WTC11 (cell line): ENCODE results near the gene CRYGN.

Source experiments
- TEAD4 ChIP-seq: sonication (generic); formaldehyde crosslinking; IDR thresholded peaks from 2 replicates; pipeline ENCODE4 v1.8.0; 2022; ENCODE audit warnings: mild to moderate bottlenecking, missing genetic modification reagents
- TF ChIP-seq, protein P1 (sequence below): sonication (generic); formaldehyde crosslinking; IDR thresholded peaks from 2 replicates; pipeline ENCODE4 v1.8.1; 2022; ENCODE audit warnings: low read depth, mild to moderate bottlenecking, moderate library complexity, missing genetic modification reagents, borderline replicate concordance
- TF ChIP-seq, protein P2 (sequence below): sonication (generic); formaldehyde crosslinking; IDR thresholded peaks from 2 replicates; pipeline ENCODE4 v1.8.1; 2023; ENCODE audit warnings: mild to moderate bottlenecking, missing genetic modification reagents, moderate library complexity
- TF ChIP-seq, protein P3 (sequence below): sonication (generic); formaldehyde crosslinking; conservative IDR thresholded peaks from 2 replicates; pipeline ENCODE4 v1.8.1; 2022; ENCODE audit warnings: mild to moderate bottlenecking, missing genetic modification reagents

DNA sequence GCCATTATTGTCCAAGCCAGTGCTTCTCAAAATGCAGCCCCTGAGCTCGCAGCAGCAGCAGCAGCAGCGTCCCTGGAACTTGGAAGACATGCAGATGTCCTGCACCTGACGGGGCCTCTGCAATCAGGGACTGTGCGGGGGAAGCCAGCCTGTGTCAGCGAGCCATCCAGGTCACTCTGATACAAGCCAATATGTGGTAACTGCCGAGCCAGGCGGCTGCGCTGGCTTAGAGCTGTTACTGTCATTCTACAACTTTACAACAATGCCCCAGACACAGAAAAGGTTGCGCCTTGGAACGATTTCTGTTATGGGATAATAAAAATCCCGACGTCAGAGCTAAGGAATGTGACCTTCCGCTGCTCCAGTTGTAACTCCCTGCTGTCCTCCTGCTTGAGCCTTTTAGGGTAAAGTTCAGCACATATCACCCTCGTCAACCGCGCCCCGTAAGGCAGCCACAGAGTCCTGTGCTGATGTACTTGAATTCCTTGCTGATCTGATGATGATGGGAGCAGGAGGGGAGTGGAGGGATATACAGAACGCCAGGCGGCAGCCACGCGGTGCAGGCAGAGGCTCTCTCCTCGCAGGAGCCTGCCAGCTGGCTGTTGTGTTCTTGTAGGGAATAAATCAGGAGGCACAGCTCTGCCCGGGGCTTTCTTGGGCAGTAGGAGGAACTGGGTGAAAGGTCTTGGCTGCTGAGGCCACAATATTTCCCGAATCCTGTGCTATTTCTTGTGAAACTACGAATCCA lies 20.0 kb upstream of the CRYGN start:
- TF ChIP-seq, protein P1, sequence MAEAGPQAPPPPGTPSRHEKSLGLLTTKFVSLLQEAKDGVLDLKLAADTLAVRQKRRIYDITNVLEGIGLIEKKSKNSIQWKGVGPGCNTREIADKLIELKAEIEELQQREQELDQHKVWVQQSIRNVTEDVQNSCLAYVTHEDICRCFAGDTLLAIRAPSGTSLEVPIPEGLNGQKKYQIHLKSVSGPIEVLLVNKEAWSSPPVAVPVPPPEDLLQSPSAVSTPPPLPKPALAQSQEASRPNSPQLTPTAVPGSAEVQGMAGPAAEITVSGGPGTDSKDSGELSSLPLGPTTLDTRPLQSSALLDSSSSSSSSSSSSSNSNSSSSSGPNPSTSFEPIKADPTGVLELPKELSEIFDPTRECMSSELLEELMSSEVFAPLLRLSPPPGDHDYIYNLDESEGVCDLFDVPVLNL (CRISPR knock-in tag) = no peak
- TF ChIP-seq, protein P2, sequence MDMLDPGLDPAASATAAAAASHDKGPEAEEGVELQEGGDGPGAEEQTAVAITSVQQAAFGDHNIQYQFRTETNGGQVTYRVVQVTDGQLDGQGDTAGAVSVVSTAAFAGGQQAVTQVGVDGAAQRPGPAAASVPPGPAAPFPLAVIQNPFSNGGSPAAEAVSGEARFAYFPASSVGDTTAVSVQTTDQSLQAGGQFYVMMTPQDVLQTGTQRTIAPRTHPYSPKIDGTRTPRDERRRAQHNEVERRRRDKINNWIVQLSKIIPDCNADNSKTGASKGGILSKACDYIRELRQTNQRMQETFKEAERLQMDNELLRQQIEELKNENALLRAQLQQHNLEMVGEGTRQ (CRISPR knock-in tag) = no peak
- TF ChIP-seq, protein P3, sequence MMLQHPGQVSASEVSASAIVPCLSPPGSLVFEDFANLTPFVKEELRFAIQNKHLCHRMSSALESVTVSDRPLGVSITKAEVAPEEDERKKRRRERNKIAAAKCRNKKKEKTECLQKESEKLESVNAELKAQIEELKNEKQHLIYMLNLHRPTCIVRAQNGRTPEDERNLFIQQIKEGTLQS (CRISPR knock-in tag) = no peak
- TF ChIP-seq TEAD4 = no peak
